Epithelial cell of alveolus of lung (primary cell): ENCODE measurements around the gene FAM76A. TPM values are rescaled to one million over a fixed set of nuclear protein-coding genes. Genes with fewer than 3 reads are reported as not detected.

Experiments
- total RNA-seq: library from RNA; depleted of rRNA; stranded (reverse); fragments of >200 nt; gene quantifications from 2 replicates; pipeline ENCODE4 v1.2.1, GENCODE V29; 2015

Gene FAM76A
- total RNA-seq = 6.9 and 8.7 TPM in 2 replicates

DNA sequence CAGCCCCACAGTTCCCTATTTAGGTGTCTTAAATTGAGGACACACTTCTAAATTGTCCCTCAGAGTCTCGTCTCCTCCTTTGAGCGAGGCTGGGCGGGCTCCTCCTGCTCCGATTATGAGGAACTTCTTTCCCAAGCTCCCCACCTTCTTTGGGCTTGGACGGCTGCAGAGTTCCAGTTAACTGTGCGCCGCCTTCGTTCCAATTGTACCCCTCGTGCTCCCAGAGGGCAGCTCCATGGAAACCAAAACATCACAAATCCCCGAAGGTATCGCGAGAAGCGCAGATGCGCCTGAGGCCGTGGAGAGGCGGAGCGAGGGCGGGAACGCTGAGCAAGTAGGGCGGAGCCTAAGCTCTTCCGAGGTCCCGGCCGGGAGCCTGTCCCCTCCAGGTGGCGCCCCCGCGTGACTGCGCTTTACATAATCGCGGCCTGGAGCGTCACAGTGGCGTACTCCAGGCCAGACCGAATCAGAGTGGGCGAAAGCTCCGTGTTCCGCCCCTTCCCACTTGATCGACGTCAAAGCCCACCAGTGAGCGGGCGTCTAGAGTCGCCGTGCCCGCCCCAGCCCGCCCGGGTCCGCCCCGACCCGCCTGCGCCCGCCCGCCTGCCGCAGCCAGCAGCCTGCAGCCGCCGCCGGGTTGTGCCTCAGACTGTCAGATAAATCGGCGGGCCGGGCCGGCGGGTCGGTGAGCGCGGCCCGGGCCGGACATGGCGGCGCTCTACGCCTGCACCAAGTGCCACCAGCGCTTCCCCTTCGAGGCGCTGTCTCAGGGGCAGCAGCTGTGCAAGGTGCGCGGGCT is at the start of gene FAM76A:
TSS of gene FAM76A (plus strand) at position 588 of the 799 bp plus-strand sequence. CDS start at position 708, 120 bp downstream.

DNA sequence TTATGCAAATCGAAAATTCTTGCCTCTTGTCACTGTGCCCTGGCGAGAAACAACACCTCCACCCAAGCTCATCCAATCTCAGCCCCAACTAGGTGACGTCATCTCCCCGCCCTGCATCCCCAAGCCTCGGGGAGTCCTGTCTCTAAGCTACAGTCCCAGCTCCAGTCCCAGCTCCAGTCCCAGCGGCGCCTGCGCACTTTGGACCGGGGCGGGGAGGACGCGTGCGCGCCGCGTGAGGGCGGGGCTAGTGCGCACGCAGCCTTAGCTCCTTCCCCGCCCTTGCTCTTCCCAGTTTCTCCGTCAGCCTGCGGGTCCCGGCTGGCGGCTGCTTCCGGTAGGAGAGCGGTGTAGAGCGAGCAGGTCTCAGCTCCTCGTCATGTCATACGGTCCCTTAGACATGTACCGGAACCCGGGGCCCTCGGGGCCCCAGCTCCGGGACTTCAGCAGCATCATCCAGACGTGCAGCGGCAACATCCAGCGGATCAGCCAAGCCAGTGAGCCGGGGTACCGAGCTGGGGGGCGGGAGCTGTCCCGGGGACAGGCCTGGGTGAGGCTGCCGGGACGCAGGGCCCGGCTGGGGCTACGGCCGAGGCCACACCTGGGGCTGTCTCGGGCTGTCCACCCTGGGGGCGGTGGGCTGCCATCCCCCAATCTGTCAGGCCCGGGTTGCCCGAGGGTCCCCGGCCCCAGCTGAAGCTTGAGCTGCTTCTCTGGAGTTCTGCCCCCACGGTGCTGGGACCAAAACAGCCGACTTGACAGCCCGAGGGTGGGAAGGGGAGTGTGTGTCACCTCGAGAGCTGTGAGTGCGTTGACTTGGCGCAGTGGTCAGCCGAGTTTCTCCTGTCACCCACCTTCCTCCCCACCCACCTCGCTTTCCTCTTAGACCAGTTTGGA is 47.4 kb downstream of the FAM76A start, which contains the start of gene STX12:
TSS of gene STX12 (plus strand) at position 288 of the 894 bp plus-strand sequence. CDS start at position 377, 89 bp downstream.

Other genes with a start within 250 kb of the FAM76A start
- gene WASF2, start 235.8 kb upstream of the FAM76A start, total RNA-seq = 28.8 and 54.2 TPM in 2 replicates
- 5.2 and 10.5 TPM in 2 replicates for gene AHDC1, start 121.8 kb upstream of the FAM76A start, total RNA-seq
- gene FGR, start 90.8 kb upstream of the FAM76A start, total RNA-seq = not detected in 2 replicates
- 22.3 and 139 TPM in 2 replicates for gene IFI6, start 53.8 kb upstream of the FAM76A start, total RNA-seq
- 34.7 and 37.2 TPM in 2 replicates for gene STX12, start 47.3 kb downstream of the FAM76A start, total RNA-seq
- gene PPP1R8, start 104.8 kb downstream of the FAM76A start, total RNA-seq = 39.8 and 40.7 TPM in 2 replicates
- gene THEMIS2, start 146.6 kb downstream of the FAM76A start, total RNA-seq = 12.8 and 14.2 TPM in 2 replicates
- 31.3 and 33.8 TPM in 2 replicates for gene RPA2, start 188.6 kb downstream of the FAM76A start, total RNA-seq
- gene SMPDL3B, start 209.0 kb downstream of the FAM76A start, total RNA-seq = 0.26 TPM in 1 of 2 replicates, not detected in the other
- gene XKR8, start 234.0 kb downstream of the FAM76A start, total RNA-seq = 8.8 and 14.2 TPM in 2 replicates